T-helper 9 cell (primary cell): Measurements from ENCODE around the gene ARVCF.

ENCODE experiments used
- DNase-seq: peaks from one replicate; pipeline ENCODE4 v3.0.0-alpha.2; 2020
- total RNA-seq, 2 donors: gene quantifications; one replicate each; lab custom pipeline; 2026; lab: John Stamatoyannopoulos, UW

Gene ARVCF
- 2.6 to 5.1 reads per million in 2 donors for total RNA-seq

GRCh38 chr22:20016734-20017621 lies at the start of gene ARVCF:
ARVCF (minus strand) TSS chr22:20016823; CDS start chr22:19990794, 26,029 bp downstream.
- DNase-seq = peak; percentile 90

- no peak for DNase-seq
Measured at GRCh38 chr22:20065896-20066616, 49.4 kb upstream of the ARVCF start.

- DNase-seq = no peak
Measured at GRCh38 chr22:20064545-20065262, 48.1 kb upstream of the ARVCF start.

DNA sequence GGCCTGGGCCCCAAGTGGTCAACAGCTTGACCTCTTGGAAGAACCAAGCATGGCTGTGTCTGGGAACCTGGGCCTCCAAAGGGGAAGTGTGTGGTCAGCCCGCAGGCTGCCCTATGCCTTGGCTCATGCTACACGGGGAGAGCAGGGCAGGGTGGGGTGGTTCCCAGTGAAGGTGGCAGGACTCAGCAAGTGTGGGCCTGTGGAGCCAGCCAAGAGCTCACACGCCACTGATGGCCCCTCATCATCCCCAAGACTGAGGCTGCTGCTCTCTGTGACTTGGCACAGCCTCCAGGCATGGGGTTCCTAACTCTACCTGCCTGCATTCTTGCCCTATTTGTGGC lies 47.5 kb upstream of the ARVCF start:
- DNase-seq = no peak

DNA sequence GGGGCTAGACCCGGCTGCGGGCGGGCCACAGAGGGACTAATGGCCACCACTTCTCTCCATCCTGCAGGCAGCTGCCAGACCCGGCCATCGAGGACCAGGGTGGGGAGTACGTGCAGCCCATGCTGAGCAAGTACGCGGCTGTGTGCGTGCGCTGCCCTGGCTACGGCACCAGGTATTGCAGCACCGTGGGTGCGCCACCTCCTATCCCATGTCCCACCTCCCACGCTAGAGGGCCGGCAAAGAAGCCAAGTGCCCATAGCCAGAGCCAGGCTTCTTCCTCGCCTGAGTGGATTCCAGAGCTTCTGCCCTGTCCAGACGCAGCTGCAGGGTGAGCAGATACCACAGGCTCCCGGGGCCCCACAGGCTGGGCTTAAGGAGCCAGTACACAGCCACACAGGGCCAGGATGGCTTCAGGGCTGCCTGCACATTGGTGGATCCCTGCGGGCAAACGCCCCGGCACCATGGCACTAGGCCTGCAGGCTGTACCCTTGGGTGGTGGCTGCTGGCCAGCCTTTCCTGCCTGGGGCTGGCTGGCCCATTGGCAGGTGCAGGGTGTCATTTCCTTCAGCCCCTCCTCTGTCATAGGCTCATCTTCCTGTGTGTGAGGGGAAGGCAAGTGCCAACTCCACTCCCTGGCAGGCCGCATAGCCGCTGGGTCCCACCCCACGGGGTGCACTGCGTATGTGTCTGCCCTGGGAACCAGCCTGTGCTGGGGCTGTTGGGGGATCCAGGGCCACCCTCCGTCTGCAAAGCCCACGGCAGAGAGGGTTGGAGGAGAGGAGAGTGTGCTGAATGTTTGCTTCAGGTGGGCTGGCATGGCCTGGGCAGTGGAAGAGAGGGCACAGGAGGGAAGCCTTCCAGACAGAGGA lies 46.9 kb upstream of the ARVCF start:
- DNase-seq = no peak

DNA sequence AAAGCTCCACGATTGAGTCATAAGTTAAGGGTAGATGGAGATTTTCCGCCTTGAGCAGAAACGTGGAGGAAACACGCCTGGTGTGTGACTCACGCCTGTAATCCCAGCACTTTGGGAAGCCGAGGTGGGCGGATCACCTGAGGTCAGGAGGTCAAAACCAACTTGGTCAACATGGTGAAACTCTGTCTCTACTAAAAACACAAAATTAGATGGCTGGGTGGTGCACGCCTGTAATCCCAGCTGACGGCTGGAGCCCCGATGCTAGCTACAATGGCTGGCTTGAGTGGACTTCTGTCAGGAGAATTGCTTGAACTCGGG lies 46.1 kb upstream of the ARVCF start:
- no peak for DNase-seq

GRCh38 chr22:20062043-20062765 lies 45.6 kb upstream of the ARVCF start:
- no peak for DNase-seq

DNA sequence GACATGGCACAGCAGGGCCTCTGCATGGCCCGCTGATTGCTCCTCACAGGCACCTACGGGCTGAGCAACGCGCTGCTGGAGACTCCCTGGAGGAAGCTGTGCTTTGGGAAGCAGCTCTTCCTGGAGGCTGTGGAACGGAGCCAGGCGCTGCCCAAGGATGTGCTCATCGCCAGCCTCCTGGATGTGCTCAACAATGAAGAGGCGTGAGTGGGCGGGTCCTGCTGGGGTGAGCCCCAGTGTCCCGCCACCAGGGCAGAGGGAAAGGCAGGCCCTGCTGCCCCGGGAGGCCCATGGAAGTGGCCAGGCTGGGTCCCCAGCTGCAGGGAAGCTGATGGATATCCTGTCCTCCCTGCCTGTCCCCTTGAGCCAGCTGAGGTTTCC lies 44.8 kb upstream of the ARVCF start:
- DNase-seq = no peak

- DNase-seq = no peak
Measured at GRCh38 chr22:20060700-20061480, 44.3 kb upstream of the ARVCF start.

GRCh38 chr22:20058989-20059770 lies 42.6 kb upstream of the ARVCF start:
- no peak for DNase-seq

DNA sequence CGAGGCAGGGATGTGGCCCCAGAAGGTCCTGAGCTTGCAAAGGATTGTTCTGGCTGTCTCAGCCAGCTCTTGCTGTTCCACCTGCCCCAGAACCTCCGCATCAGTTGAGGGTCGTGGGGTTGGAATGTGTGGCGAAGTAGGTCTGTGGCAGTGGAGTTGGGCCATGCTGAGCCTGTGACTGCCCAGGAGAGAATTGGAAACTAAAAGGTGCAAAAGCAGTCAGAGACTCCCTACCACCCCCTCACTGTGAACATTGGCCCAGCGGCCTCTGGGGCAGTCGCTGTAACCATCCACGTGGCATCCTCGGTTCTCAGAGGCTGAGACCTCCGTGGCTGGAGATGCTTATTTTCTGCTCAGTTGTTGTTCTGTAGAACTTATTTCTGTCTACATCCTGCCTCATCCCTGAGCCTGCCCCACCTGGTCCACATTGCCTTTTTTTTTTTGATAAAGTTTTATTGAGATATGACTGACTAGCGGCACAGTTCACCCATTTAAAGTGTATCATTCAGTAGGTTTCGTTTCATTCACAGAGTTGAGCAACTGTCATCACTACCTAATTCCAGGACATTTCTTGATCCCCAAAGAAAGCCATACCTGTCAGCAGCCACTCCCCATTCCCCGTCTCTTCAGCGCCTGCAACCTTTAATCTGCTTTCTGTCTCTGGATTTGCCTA lies 41.1 kb upstream of the ARVCF start:
- DNase-seq = no peak

DNA sequence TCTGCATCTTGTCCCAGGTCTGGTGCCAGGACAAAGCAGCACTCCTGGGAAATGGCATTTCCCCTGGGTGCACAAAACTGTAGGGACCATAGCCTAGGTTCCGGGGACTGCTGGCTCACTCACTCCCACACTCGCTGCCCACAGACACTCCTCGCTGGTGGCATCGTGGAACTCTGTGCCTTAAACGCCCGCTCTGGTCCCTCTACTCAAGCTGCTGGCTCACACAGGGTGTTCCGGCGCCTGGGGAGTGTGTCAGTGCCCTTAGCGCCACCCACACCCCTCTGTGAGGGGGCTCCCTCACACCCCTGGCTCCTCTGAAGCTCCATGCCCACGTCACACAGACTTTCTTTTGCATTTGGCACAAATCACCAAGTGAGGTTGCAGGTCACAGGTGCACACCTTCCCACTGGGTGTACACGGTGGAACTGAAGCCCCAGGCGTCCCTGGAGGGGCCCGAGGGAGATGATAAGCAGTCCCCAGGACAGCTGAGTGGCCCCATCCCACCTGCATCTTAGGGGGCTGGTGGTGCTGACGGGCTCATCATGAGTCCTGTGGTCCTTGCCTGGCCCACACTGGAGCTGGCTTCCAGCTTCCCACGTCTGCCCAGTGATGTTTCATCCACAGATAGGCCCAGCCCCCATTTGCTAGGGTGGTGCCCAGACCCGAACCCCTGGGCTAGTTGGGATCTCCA lies 40.2 kb upstream of the ARVCF start:
- no peak for DNase-seq

DNA sequence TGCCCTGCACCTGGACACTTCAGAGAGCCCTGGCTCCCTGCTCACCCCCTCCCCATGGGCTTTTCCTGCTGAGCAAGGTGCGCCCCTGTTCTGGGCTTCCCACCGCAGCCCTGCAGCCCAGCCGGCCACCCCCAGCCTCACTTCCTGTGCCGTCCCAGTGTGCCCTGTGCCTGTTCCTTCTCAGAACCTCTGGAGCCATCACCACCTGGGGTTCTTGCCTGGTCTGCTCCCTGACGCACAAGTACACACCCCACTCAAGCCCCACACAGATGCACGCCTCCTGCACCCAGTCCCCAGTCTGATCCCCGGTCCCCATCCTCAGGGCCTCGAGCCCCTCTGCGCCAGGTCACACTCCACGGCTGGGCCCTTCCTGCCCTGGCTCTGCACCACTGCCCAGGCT lies 39.5 kb upstream of the ARVCF start:
- DNase-seq = no peak

GRCh38 chr22:20055654-20056053 lies 39.0 kb upstream of the ARVCF start:
- DNase-seq = no peak

GRCh38 chr22:20055144-20055543 lies 38.5 kb upstream of the ARVCF start:
- DNase-seq = no peak

GRCh38 chr22:20054485-20054884 lies 37.9 kb upstream of the ARVCF start:
- DNase-seq = no peak

DNA sequence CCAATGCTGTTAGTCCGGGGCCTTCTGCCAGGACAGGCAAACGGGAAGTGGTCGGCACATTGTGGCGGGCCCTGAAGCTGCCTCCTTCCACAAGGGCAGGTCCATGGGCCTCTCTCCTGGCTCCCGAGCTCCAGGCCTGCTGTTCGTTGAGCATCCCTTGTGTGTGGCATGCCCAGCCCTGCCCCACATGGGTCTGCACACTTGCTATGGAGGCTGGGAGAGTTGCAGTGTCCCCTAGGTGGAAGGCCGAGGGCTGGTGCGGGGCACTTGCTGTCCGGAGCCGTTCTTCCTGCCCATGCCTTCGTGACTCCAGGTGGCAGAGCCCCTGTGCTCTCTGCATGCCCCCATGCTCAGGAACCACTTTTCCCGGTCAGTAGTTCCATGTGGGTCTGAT lies 37.4 kb upstream of the ARVCF start:
- no peak for DNase-seq

DNA sequence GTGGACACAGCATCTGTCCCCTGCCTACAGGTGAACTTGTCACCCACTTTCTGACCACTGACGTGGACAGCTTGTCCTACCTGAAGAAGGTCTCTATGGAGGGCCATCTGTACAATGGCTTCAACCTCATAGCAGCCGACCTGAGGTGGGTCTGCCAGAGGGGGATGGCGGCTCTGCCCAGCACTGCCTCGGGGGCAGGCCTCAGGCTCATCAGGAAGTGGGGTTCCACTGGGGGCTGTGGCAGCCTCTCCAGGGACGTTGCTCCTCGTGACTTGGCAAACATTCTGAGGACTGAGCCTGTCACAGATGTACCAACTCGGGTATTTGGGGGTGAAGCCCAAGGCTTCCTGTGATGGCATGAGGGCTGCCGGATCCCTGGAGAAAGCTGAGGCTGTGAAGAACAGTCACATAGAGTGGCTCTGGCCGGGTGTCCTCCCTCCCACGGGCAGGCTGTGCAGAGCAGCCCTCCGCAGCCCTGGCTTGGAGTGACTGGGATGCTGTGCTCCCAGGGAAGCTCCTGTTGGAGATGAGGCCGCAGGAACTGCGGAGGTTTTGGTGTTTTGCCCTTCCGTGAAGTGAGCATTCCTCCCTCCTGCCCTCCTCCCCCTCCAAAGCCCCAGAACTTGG lies 36.9 kb upstream of the ARVCF start:
- no peak for DNase-seq
